Mesendoderm (in vitro differentiated cells): ENCODE measurements around the gene SPACA4. TPM values are rescaled to one million over a fixed set of nuclear protein-coding genes. Genes with fewer than 3 reads are reported as not detected.

ENCODE experiments used
- DNase-seq: peaks from one replicate; pipeline ENCODE4 v3.0.0; 2013
- H2AK5ac ChIP-seq: 2 replicates; pipeline ENCODE4 v1.6.1; 2013; ENCODE audit warnings: low read length, inconsistent platforms
- H2BK120ac ChIP-seq: 2 replicates; pipeline ENCODE4 v1.6.1; 2013; ENCODE audit warnings: low read depth, mild to moderate bottlenecking, low read length, moderate library complexity, mixed read lengths
- H2BK15ac ChIP-seq: replicated peaks from 2 replicates; pipeline ENCODE4 v1.6.1; 2013; ENCODE audit warnings: low read depth, mild to moderate bottlenecking, moderate library complexity
- H2BK5ac ChIP-seq: 2 replicates; pipeline ENCODE4 v1.6.1; 2013; ENCODE audit warnings: low read length, inconsistent platforms
- H3K18ac ChIP-seq: 2 replicates; pipeline ENCODE4 v1.6.1; 2013; ENCODE audit warnings: mild to moderate bottlenecking, low read length, mixed read lengths
- H3K23ac ChIP-seq: one replicate; pipeline ENCODE4 v1.6.1; 2013; ENCODE audit warnings: low read length
- H3K27ac ChIP-seq: 2 replicates; pipeline ENCODE4 v1.5.1; 2013; ENCODE audit warnings: low read depth, mild to moderate bottlenecking, inconsistent platforms, low read length, moderate library complexity
- H3K27me3 ChIP-seq: 2 replicates; pipeline ENCODE4 v1.6.1; 2013; ENCODE audit warnings: low read length, control low read depth, mild to moderate bottlenecking, inconsistent platforms; ENCODE audit not compliant: insufficient read depth, poor library complexity
- H3K36me3 ChIP-seq: 2 replicates; pipeline ENCODE4 v1.6.1; 2013; ENCODE audit warnings: low read length, inconsistent platforms; ENCODE audit not compliant: control insufficient read depth, insufficient read depth
- H3K4ac ChIP-seq: one replicate; pipeline ENCODE4 v1.6.1; 2013; ENCODE audit warnings: low read depth, mild to moderate bottlenecking, low read length, moderate library complexity
- H3K4me1 ChIP-seq: 2 replicates; pipeline ENCODE4 v1.6.1; 2013; ENCODE audit warnings: low read depth, low read length, inconsistent platforms; ENCODE audit not compliant: control insufficient read depth
- H3K4me2 ChIP-seq: 2 replicates; pipeline ENCODE4 v1.6.1; 2013; ENCODE audit warnings: low read length
- H3K4me3 ChIP-seq: 2 replicates; pipeline ENCODE4 v1.5.1; 2013; ENCODE audit warnings: mild to moderate bottlenecking, low read length
- H3K56ac ChIP-seq: one replicate; pipeline ENCODE4 v1.6.1; 2013; ENCODE audit warnings: low read length
- H3K79me1 ChIP-seq: 2 replicates; pipeline ENCODE4 v1.6.1; 2013; ENCODE audit warnings: low read length, inconsistent platforms
- H3K79me2 ChIP-seq: 2 replicates; pipeline ENCODE4 v1.6.1; 2013; ENCODE audit warnings: mild to moderate bottlenecking, low read length; ENCODE audit not compliant: control insufficient read depth, insufficient read depth
- H3K9ac ChIP-seq: 2 replicates; pipeline ENCODE4 v1.6.1; 2013; ENCODE audit warnings: low read length, inconsistent platforms
- H4K5ac ChIP-seq: one replicate; pipeline ENCODE4 v1.6.1; 2013; ENCODE audit warnings: low read length
- H4K8ac ChIP-seq: one replicate; pipeline ENCODE4 v1.6.1; 2013; ENCODE audit warnings: low read depth, mild to moderate bottlenecking, control low read depth, low read length, moderate library complexity
- WGBS: extraction: QIAGEN DNeasy Blood & Tissue Kit; methylation state at CpG from one replicate; pipeline ENCODE4 v1.1.7; 2013; ENCODE audit warnings: low lambda C conversion rate, missing lambda C conversion rate; ENCODE audit not compliant: insufficient coverage; ENCODE audit errors: extremely low coverage; 5-methylcytosine and 5-hydroxymethylcytosine counted together
- polyA plus RNA-seq, 2 experiments: library from polyadenylated mRNA; stranded (reverse); fragments of 200-250 nt; gene quantifications; one replicate each; pipeline ENCODE4 v1.2.3, GENCODE V29; 2013

Gene SPACA4, protein sequence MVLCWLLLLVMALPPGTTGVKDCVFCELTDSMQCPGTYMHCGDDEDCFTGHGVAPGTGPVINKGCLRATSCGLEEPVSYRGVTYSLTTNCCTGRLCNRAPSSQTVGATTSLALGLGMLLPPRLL
- not detected for polyA plus RNA-seq (2013, experiment 1 of 2)
- not detected for polyA plus RNA-seq (2013, experiment 2 of 2)

DNA sequence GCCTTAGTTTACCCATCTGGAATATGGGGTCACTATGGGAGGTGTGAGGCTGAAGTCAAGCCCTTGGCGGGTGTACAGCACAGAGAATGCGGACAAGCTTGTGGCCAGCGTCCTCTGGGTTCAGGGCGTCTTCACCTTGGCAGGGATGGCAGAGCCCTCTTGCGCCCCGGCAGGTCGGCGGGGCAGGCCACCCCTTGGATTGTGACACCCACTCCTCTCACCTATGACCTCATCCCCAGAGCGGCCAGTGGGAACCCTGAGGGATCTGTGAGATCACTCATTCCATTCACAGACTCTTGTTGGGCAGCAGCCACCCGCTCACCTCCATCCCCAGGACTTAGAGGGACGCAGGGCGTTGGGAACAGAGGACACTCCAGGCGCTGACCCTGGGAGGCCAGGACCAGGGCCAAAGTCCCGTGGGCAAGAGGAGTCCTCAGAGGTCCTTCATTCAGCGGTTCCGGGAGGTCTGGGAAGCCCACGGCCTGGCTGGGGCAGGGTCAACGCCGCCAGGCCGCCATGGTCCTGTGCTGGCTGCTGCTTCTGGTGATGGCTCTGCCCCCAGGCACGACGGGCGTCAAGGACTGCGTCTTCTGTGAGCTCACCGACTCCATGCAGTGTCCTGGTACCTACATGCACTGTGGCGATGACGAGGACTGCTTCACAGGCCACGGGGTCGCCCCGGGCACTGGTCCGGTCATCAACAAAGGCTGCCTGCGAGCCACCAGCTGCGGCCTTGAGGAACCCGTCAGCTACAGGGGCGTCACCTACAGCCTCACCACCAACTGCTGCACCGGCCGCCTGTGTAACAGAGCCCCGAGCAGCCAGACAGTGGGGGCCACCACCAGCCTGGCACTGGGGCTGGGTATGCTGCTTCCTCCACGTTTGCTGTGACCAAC is at the start of gene SPACA4:
Gene SPACA4 (plus strand): TSS at position 280 of the 896 bp plus-strand sequence. CDS start 237 bp downstream, at position 517.
- Histone ChIP-seq H3K23ac (no peak within 1 kb of the TSS), H3K18ac (no peak within 1 kb of the TSS), H2BK120ac (no peak within 1 kb of the TSS), H3K4me1 (no peaks in the 10 kb centered on the region), H3K4ac (no peak within 1 kb of the TSS), H3K56ac (no peak within 1 kb of the TSS), H3K9ac (no peak within 1 kb of the TSS), H2BK15ac (no peak within 1 kb of the TSS), H4K5ac (no peak within 1 kb of the TSS), H3K79me2 (no peaks in the 10 kb centered on the region), H4K8ac (no peak within 1 kb of the TSS), H3K36me3 (no peaks in the 10 kb centered on the region), H3K27me3 (no peaks in the 10 kb centered on the region), H2BK5ac (no peak within 1 kb of the TSS), H3K4me3 (no peak within 1 kb of the TSS), H2AK5ac (no peak within 1 kb of the TSS), H3K79me1 (no peaks in the 10 kb centered on the region), H3K4me2 (no peak within 1 kb of the TSS), H3K27ac (no peak within 1 kb of the TSS)
- WGBS, result no CpG with 5 or more reads among the region's 39 CpGs
- no peak for DNase-seq

DNA sequence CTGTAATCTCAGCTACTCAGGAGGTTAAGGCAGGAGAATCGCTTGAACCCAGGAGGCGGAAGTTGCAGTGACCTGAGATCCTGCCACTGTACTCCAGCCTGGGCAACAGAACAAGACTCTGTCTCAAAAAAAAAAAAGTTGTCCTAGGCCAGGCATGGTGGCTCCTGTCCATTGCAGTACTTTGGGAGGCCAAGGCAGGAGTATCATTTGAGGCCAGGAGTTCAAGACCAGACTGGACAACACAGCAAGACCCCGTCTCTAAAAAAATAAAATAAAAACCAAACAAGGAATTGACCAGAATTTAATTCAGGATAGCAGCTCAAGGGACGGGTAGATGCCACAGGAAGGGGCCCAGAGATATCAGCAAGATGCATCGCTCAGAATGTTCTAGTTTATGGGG is 49.7 kb upstream of the SPACA4 start:
- Histone ChIP-seq H3K27me3 (no peaks in the 10 kb centered on the region), H3K27ac (no peak overlapping the region), H3K79me1 (no peaks in the 10 kb centered on the region), H3K79me2 (no peaks in the 10 kb centered on the region), H4K5ac (no peak overlapping the region), H3K4me3 (no peak overlapping the region), H2AK5ac (no peak overlapping the region), H3K36me3 (no peaks in the 10 kb centered on the region), H2BK120ac (no peak overlapping the region), H3K9ac (no peak overlapping the region), H3K56ac (no peak overlapping the region), H3K4me2 (no peak overlapping the region), H3K4ac (no peak overlapping the region), H4K8ac (no peak overlapping the region), H2BK5ac (no peak overlapping the region), H3K18ac (no peak overlapping the region), H3K4me1 (no peaks in the 10 kb centered on the region), H3K23ac (no peak overlapping the region), H2BK15ac (no peak overlapping the region)
- no CpG with 5 or more reads among the region's 5 CpGs for WGBS
- DNase-seq, result no peak

DNA sequence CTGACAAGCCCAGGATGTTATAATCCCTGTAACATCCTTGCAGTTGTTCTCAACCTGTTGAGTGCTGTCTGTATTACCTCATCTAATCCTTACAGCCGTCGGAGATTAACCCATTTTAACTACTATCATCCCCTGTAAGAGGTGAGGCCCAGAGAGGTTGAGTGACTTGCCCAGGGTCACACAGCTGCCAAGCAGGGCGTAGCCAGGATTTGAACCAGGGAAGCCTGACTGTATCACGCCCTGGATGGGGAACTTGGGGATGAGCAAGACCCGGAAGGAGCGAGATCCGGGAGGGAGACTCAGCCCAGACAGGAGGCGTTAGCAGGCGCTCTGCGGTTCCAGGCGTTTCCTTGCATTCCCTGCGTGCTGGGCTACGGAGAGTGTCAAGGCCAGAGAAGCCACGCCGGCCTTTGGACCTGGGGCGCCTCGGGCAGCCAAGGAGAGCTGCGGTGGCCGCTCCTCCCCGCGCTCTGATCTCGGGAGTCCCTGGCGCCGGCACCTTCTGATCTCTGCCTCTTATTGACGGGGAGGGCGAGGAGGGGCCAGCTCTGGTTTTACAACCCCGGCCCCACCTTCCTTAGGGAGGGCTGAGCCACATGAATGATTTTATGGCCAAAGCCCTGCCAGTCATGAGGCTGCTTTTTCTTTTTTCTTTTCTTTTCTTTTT is 48.4 kb upstream of the SPACA4 start:
- H3K23ac ChIP-seq, result no peak overlapping the region
- H3K36me3 ChIP-seq, result no peaks in the 10 kb centered on the region
- H4K5ac ChIP-seq, result no peak overlapping the region
- WGBS, result no CpG with 5 or more reads among the region's 27 CpGs
- no peak overlapping the region for H2BK120ac ChIP-seq
- no peak overlapping the region for H3K4ac ChIP-seq
- H3K27ac ChIP-seq, result no peak overlapping the region
- H3K79me1 ChIP-seq, result no peaks in the 10 kb centered on the region
- no peak overlapping the region for H3K18ac ChIP-seq
- no peaks in the 10 kb centered on the region for H3K79me2 ChIP-seq
- no peak overlapping the region for H3K56ac ChIP-seq
- DNase-seq, result peak; percentile 47
- no peak overlapping the region for H4K8ac ChIP-seq
- H3K4me1 ChIP-seq, result no peaks in the 10 kb centered on the region
- H2BK15ac ChIP-seq, result no peak overlapping the region
- no peaks in the 10 kb centered on the region for H3K27me3 ChIP-seq
- no peak overlapping the region for H3K4me3 ChIP-seq
- no peak overlapping the region for H3K4me2 ChIP-seq
- no peak overlapping the region for H3K9ac ChIP-seq
- H2BK5ac ChIP-seq, result no peak overlapping the region
- no peak overlapping the region for H2AK5ac ChIP-seq

DNA sequence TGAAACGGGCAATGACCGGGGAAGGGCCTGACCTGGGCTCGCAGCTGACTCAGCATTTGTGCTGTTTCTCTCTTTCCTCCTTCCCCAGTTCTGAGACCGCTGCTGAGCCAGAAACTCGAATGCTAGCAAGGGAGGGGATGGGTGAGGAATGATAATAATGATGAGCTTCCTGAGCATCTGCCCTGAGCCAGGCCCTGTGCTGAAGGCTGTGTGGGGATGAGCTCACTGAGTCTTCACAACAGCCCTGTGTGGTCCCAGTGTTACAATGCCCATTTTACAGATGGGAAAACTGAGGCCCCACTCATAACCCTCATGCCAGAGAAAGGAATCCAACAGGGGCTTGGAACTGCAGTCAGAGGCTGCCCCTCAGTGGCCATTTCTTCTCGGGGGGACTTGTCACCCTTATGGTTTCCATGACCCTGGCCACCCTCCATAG is 46.4 kb upstream of the SPACA4 start:
- Histone ChIP-seq H2BK5ac (no peak overlapping the region), H3K27me3 (no peaks in the 10 kb centered on the region), H3K79me1 (no peaks in the 10 kb centered on the region), H3K18ac (no peak overlapping the region), H2AK5ac (no peak overlapping the region), H3K23ac (no peak overlapping the region), H3K4me1 (no peaks in the 10 kb centered on the region), H3K27ac (no peak overlapping the region), H4K5ac (no peak overlapping the region), H3K9ac (no peak overlapping the region), H2BK120ac (no peak overlapping the region), H3K79me2 (no peaks in the 10 kb centered on the region), H3K4ac (no peak overlapping the region), H3K4me3 (no peak overlapping the region), H4K8ac (no peak overlapping the region), H3K56ac (no peak overlapping the region), H3K36me3 (no peaks in the 10 kb centered on the region), H2BK15ac (no peak overlapping the region), H3K4me2 (no peak overlapping the region)
- no CpG with 5 or more reads among the region's 6 CpGs for WGBS
- peak; percentile 54 for DNase-seq

DNA sequence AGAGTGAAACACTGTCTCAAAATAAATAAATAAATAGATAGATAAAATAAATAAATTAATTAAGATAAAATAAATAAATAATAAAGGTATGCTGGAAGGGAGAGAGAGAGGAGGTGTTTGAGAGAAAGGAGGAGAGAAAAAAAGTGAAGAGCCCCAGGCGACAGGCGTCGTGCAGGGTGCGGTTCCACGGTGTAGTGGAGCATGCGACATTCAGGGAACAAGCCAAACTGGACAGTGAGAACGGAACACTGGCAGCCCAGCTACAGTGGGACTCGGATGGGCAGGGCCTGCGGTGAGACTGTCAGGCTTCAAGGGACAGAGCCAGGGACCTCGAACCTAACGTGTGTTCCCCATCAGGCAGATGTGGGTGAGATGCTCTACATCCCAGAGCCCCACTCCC is 45.1 kb upstream of the SPACA4 start:
- H3K4me2 ChIP-seq, result no peak overlapping the region
- H3K36me3 ChIP-seq, result no peaks in the 10 kb centered on the region
- no peak overlapping the region for H3K23ac ChIP-seq
- H3K27ac ChIP-seq, result no peak overlapping the region
- no peaks in the 10 kb centered on the region for H3K79me1 ChIP-seq
- no CpG with 5 or more reads among the region's 11 CpGs for WGBS
- H2AK5ac ChIP-seq, result no peak overlapping the region
- no peak for DNase-seq
- H3K79me2 ChIP-seq, result no peaks in the 10 kb centered on the region
- no peak overlapping the region for H2BK15ac ChIP-seq
- peak overlapping the region; percentile 10 for H3K56ac ChIP-seq
- no peak overlapping the region for H2BK120ac ChIP-seq
- H4K8ac ChIP-seq, result no peak overlapping the region
- H3K27me3 ChIP-seq, result no peaks in the 10 kb centered on the region
- no peak overlapping the region for H3K4me3 ChIP-seq
- no peak overlapping the region for H3K18ac ChIP-seq
- no peak overlapping the region for H3K4ac ChIP-seq
- H3K4me1 ChIP-seq, result no peaks in the 10 kb centered on the region
- H2BK5ac ChIP-seq, result no peak overlapping the region
- no peak overlapping the region for H4K5ac ChIP-seq
- no peak overlapping the region for H3K9ac ChIP-seq
